IPS DF 4.7 (cell line): ENCODE measurements around the gene TYR.
"Not testable (repeated sequence)": the region's sequence is repeated elsewhere in the genome, so short reads cannot be mapped to it uniquely, and the experiment has no call there.

ENCODE experiments used
- DNase-seq: peaks from one replicate; pipeline ENCODE4 v3.0.0-alpha.2; 2013; ENCODE audit warnings: low spot score; ENCODE audit errors: extremely low read depth

TYR gene

DNA sequence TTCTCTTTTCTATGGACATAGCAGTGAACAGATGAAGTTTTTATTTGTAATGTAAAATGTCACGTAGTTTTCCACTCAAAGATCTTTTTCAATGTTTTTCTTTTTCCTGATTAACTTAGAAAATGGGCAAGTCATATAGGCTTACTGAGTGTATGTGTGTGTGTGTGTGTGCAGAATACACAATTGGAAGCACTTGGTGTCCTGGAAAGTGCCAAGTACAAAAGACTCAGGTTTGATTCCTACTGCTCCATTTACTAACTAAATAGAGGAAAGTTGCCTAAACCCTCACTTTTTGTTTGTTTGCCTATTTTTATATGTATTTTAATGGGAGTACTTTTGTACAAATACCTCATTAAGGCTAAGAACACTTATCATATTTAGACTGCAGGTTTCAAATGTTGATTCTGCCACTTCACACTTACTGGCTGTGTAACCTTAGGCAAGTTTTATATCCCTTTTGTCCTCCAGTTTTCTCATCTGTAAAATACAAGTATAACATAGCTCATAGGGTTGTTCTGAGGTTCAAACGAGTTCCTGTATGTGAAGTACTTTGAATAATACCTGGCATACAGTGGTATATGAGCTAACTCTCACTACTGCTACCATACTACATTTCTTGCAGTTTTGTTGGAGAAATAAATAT lies 90.1 kb downstream of the TYR start:
- no peak for DNase-seq

GRCh38 chr11:89272540-89273088 lies 94.9 kb downstream of the TYR start:
- DNase-seq = not testable (repeated sequence)

- not testable (repeated sequence) for DNase-seq
Measured at GRCh38 chr11:89273220-89273619, 95.5 kb downstream of the TYR start.

DNA sequence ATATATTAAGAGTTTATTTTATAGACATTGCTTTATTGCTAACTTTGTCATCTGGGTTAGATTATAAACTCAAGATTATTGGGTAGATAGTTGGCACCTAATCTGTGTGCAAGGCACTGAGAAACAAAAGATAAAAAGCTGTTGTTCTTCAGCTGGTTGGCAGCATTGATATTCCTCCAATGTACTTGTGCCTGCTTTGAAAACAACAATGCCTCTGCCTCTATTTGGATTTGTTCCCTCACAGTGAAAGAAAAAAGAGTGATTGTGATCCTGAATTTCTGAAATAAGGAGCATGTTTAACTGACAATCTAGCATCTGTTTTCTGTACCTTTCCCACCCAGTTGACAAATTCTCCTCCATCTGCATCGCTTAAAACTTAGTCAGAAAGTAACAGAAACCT lies 98.3 kb downstream of the TYR start:
- no peak for DNase-seq

- DNase-seq = no peak
Measured at GRCh38 chr11:89279176-89279575, 101.5 kb downstream of the TYR start.

- not testable (repeated sequence) for DNase-seq
Measured at GRCh38 chr11:89281032-89281677, 103.5 kb downstream of the TYR start.

- not testable (repeated sequence) for DNase-seq
Measured at GRCh38 chr11:89286601-89287000, 108.9 kb downstream of the TYR start.

DNA sequence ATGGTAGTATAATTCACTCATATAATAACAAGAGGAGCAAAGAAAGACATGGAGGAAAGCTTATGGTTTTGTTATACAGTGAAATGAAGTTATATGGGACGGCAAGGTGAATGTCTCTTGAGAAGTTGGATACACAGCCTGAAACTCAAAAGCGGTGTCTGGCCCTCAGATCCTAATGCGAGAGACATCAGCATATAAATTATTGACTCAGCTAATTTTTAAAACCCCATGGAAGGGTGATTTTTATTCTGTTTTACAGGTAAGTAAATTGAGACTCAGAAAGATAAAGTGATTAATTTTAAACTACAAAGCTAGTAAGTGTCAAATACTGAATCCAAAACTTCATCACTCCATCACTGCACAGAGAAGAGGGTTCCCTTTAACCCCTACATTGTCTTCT lies 110.3 kb downstream of the TYR start:
- not testable (repeated sequence) for DNase-seq

DNA sequence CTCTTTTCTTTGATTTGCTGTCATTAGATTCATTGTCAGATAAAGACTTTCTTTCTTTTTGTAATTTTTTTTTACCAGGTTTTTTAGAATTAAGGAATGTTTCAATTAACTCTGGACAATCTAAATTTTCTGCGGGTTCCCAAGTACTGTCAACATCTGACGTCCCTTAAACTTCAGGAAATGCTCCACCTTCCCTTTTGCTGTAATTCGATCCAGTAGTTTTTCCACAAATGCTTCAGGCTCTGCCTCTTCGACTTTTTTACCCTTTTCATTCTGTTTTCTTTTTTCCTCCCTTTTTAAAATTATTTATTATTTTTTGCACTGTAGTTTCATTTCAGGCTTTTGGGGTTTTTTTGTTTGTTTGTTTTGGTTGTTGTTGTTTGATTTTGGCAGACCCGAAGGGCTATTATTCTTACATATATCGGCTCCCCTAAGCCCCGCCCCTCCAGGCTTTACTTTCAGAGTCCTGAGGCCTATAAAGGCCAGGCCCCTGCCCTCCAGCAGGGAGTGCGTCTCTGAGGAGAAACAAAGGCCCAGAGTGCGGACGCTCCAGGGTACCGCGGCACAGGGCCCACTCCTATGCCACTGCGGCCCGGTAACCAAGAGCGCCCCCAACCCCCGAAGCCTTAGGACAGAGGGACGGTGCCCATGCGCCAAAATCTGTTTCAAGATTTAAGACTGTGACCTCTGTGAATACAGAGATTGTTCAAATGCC lies 116.4 kb downstream of the TYR start:
- no peak for DNase-seq

- DNase-seq = not testable (repeated sequence)
Measured at GRCh38 chr11:89295023-89295422, 117.3 kb downstream of the TYR start.

GRCh38 chr11:89303029-89303428 lies 125.4 kb downstream of the TYR start:
- DNase-seq = not testable (repeated sequence)

DNA sequence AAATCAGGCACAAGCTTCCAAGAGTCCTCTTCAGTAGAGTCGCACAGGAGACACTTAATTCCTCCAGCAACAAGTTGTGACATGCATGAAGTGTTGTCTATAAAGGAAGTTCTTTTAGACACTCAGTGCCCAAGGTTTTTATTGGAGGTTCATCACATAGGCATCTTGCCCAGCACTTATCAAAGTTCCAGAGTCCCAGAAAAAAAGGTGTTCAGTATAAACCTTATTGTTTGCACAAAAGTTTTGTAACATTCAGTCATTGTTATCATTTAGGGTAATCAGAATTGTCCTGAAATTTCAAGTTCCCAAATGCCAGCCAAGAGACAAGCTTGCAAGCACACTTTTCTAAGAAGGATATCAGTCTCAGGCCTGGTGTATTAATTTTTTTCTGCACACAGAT lies 130.6 kb downstream of the TYR start:
- not testable (repeated sequence) for DNase-seq

GRCh38 chr11:89309321-89309985 lies 131.8 kb downstream of the TYR start:
- not testable (repeated sequence) for DNase-seq

DNA sequence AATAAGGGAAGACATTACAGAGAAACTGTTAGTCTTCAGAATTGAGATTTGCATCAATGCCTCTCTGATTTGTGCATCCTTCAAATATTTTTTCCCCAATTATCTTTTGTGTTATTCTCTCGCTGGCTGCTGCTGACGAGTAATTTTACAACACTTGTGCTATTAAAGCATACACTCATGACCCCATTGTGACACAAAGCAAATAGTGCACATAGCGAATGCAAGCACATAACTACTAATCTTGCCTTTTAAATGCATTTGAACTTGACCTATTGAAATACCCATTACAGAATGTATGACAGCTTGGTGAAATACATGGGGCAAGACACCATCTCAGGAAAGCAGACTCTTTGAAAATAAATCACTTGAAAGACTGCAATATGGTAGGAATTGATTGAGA lies 132.9 kb downstream of the TYR start:
- not testable (repeated sequence) for DNase-seq

DNA sequence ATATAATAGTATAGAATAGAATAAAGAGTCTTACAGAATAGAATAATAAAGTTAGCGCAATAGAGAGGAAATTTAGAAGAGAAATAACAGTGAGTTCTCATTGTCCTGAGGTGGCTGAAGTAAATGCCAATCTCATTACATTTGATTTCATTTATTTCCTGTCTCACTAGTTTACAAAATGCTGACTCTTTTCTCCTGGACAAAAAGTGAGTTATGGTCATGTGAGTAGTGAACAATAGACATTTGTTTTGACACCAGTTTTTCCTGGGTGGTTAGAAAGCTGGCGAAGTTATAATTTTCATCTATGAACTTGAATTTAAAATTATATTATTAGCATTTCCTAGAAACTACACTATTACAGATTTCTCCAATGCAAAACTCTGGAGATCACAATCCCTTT lies 143.7 kb downstream of the TYR start:
- no peak for DNase-seq

DNA sequence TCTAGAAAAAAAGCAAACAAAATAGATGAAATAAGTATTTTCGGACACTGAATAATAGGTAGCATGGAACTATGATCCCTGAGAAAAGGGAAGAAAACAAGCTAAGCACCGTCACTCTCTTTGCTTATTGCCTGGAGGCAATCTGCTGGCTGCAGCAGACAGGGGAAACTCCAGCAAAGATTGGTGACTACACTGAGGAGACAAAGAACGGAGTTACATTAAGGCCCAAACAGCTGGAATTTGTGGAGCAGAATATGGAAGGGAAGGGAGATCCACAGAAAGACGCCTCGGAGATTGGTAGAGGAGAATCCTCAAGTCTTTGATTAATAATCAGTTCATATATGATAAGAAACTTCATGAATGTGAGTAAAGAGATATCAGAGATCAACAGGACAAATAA lies 150.2 kb downstream of the TYR start:
- DNase-seq = no peak

GRCh38 chr11:89331940-89332339 lies 154.3 kb downstream of the TYR start:
- DNase-seq = not testable (repeated sequence)

DNA sequence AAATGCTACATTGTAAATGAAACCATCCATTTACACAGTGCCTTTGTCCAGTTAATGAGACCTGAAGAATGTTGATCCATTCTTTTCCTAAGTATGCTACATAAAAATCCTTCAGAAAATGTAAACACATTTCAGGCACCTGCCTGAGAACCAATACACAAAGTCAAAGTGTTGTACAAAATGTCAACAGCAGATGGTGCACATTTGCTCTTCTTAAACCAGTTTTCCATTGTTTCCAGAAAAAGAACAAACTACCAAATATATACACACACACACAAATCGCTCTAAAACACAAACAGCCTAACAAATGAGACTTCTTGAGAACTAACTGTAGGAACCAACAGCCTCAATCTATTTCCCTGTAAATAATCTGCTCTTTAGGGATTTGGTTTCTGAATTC lies 156.0 kb downstream of the TYR start:
- not testable (repeated sequence) for DNase-seq

- DNase-seq = not testable (repeated sequence)
Measured at GRCh38 chr11:89337100-89337650, 159.5 kb downstream of the TYR start.

DNA sequence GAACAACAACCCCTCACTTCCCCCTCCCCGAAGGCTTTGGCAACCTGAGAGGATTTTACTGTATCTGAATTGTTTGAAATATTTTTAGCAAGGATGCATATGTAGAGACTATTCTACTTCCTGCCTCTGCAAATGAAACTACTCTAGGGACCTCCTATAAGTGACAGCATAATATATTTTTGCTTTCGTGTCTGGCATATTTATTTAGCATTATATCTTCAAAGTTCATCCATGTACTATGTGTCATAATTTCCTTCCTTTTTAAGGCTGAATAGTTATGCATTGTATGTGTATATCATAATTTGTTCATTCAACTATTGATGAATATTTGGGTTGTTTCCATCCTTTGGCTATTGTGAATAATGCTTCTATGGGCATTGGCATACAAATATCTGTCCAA lies 160.4 kb downstream of the TYR start:
- not testable (repeated sequence) for DNase-seq

GRCh38 chr11:89340450-89340849 lies 162.8 kb downstream of the TYR start:
- not testable (repeated sequence) for DNase-seq
